Lower leg skin (tissue), 3 donors: ENCODE data around the gene CNKSR3.

Experiments used
- POLR2A ChIP-seq, 2 donors: fragments of 450-650 bp; IDR thresholded peaks; one replicate each; pipeline ENCODE4 v1.6.1; 2016 to 2017; ENCODE audit warnings: antibody characterized with exemption in 2 of 2, mild to moderate bottlenecking in 1 of 2, moderate library complexity in 1 of 2
- TF ChIP-seq, protein P1 (sequence below), 3 donors: fragments of 450-650 bp; IDR thresholded peaks; one replicate each; pipeline ENCODE4 v1.5.1; 2016; ENCODE audit warnings: antibody characterized with exemption in 3 of 3, mild to moderate bottlenecking in 3 of 3, moderate library complexity in 2 of 3

DNA sequence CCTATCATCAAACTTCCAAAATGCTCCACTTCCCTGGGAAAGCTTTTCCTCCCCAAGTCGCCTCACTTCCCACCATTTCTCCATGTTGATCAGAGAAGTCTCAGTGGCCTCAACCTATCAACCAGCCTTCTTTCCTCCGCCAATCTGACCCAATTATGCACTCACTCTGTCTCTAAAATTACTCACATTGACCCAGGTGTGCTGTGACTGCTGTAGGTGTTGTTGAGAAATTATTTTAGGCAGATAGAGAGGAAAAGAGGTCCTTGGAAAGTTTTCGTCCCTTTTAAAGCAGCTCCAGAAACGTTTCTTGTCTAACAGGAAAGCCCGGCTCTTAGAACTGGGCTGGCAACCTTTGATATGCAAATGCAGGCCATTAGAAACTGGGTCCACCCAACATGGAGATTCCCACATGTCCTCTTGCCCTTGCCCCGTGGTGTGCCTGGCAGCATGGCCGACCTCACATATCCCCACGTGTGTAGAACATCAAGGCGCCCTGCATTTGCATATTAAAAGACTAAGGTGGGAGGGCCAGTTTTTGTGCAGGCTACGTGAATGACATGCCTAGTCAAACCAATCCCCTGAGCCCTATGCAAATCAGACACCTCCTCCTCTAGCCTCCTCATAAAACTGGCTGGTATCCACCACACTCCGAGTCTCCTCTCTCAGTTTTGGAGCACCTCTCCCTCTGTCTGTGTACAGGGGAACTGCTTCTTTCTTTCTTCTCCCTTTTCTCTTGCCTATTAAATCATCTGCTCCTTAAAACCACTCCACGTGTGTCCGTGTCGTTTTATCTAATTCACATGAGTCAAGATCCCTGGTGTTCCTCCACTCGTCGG, 166.8 kb downstream of the CNKSR3 start:
- TF ChIP-seq, protein P1, sequence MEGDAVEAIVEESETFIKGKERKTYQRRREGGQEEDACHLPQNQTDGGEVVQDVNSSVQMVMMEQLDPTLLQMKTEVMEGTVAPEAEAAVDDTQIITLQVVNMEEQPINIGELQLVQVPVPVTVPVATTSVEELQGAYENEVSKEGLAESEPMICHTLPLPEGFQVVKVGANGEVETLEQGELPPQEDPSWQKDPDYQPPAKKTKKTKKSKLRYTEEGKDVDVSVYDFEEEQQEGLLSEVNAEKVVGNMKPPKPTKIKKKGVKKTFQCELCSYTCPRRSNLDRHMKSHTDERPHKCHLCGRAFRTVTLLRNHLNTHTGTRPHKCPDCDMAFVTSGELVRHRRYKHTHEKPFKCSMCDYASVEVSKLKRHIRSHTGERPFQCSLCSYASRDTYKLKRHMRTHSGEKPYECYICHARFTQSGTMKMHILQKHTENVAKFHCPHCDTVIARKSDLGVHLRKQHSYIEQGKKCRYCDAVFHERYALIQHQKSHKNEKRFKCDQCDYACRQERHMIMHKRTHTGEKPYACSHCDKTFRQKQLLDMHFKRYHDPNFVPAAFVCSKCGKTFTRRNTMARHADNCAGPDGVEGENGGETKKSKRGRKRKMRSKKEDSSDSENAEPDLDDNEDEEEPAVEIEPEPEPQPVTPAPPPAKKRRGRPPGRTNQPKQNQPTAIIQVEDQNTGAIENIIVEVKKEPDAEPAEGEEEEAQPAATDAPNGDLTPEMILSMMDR (IDR thresholded peaks at IDR 0.05): no peak
- TF ChIP-seq POLR2A (IDR thresholded peaks at IDR 0.05): no peak
